ENCODE results near the gene CD83. TPM values are rescaled to one million over a fixed set of nuclear protein-coding genes. Genes with fewer than 3 reads are reported as not detected.

The CD83 gene
- total and polyA plus RNA-seq, 4 donors: 14.5 to 31.1 (median 25.1) TPM

DNA sequence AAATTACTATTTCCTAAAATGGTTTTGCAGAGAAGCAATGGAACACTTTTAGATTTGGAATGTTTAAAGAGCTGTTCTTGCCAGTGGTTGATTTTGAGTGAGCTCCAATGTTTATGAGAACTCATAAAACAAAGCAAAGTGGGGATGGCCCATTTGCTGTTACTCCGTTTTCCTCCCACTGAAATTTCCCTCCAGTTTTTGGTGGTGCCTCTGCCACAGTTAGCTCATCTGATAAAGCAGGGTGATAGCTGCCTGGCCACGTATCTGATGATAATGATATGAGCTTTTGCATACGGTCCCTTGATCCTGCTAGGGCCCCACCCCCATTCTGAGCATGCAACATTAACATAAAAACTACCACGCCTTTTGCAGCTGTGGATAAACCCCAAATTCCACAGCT lies 10.4 kb downstream of the CD83 start:
- 55 to 71% methylated on average over 4 of the region's 4 CpGs for WGBS, 2 donors
- no peak overlapping the region for H3K9ac ChIP-seq (ENCODE audit: insufficient read depth in 1 of 2, low read length in 2 of 2)
- H3K27me3 ChIP-seq (ENCODE audit: control insufficient read depth in 3 of 3, insufficient read depth in 3 of 3, low read length in 2 of 3): no peaks in the 10 kb centered on the region
- no peak overlapping the region for H3K27ac ChIP-seq (ENCODE audit: low read depth in 1 of 2, low read length in 1 of 2)
- H3K9me3 ChIP-seq (ENCODE audit: control insufficient read depth in 4 of 4, insufficient read depth in 3 of 4, low read length in 3 of 4): peaks cover 0 to 3% (median 0%) of the 10 kb centered on the region in 4 donors
- DNase-seq (peak in 2 of 3 donors; percentile 68), ATAC-seq (ENCODE audit: insufficient read depth, low FRiP score) (no peak)
- TF ChIP-seq, protein P1, sequence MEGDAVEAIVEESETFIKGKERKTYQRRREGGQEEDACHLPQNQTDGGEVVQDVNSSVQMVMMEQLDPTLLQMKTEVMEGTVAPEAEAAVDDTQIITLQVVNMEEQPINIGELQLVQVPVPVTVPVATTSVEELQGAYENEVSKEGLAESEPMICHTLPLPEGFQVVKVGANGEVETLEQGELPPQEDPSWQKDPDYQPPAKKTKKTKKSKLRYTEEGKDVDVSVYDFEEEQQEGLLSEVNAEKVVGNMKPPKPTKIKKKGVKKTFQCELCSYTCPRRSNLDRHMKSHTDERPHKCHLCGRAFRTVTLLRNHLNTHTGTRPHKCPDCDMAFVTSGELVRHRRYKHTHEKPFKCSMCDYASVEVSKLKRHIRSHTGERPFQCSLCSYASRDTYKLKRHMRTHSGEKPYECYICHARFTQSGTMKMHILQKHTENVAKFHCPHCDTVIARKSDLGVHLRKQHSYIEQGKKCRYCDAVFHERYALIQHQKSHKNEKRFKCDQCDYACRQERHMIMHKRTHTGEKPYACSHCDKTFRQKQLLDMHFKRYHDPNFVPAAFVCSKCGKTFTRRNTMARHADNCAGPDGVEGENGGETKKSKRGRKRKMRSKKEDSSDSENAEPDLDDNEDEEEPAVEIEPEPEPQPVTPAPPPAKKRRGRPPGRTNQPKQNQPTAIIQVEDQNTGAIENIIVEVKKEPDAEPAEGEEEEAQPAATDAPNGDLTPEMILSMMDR (IDR thresholded peaks at IDR 0.05; ENCODE audit: control extremely low read depth, extremely low read depth): no peak
- peaks cover 0 to 44% (median 5%) of the 10 kb centered on the region in 5 donors for H3K4me1 ChIP-seq (ENCODE audit: control insufficient read depth in 5 of 5, insufficient read depth in 5 of 5, low read length in 5 of 5)
- H3K4me3 ChIP-seq: no peak overlapping the region
- H3K36me3 ChIP-seq (ENCODE audit: control insufficient read depth in 4 of 4, insufficient read depth in 4 of 4, low read length in 4 of 4): peaks cover 0 to 9% (median 0%) of the 10 kb centered on the region in 4 donors

DNA sequence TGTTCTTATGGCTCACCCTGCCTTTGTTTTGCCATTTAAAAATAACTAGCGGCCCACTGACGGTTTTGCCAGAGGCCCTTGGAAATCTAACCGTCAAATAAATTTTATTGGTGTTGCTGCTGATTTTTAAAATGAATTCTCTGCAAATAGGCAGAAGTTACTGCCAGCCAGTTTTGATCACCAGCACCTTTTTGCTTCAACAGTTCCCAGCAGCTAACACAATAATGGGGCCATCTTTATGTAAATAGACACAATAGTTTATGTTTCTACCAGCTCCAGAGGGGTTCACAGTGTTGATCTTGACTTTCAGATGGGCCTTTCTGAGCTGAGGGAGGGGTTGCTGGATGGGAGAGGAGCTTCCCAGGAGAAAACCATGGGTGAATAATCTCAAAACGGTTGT lies 11.2 kb downstream of the CD83 start:
- Histone ChIP-seq H3K27me3 (ENCODE audit: control insufficient read depth in 3 of 3, insufficient read depth in 3 of 3, low read length in 2 of 3) (no peaks in the 10 kb centered on the region), H3K4me3 (no peak overlapping the region), H3K36me3 (ENCODE audit: control insufficient read depth in 4 of 4, insufficient read depth in 4 of 4, low read length in 4 of 4) (peaks cover 0 to 14% (median 0%) of the 10 kb centered on the region in 4 donors), H3K9me3 (ENCODE audit: control insufficient read depth in 4 of 4, insufficient read depth in 3 of 4, low read length in 3 of 4) (peaks cover 0 to 5% (median 0%) of the 10 kb centered on the region in 4 donors), H3K4me1 (ENCODE audit: control insufficient read depth in 5 of 5, insufficient read depth in 5 of 5, low read length in 5 of 5) (peaks cover 0 to 44% (median 5%) of the 10 kb centered on the region in 5 donors), H3K27ac (ENCODE audit: low read depth in 1 of 2, low read length in 1 of 2) (no peak overlapping the region), H3K9ac (ENCODE audit: insufficient read depth in 1 of 2, low read length in 2 of 2) (no peak overlapping the region)
- 82 to 92% methylated on average over 4 of the region's 4 CpGs for WGBS, 2 donors
- ATAC-seq (ENCODE audit: insufficient read depth, low FRiP score): no peak
- DNase-seq: peak; percentile 43 to 75 (median 74)
- TF ChIP-seq, protein P1 (IDR thresholded peaks at IDR 0.05; ENCODE audit: control extremely low read depth, extremely low read depth): no peak

DNA sequence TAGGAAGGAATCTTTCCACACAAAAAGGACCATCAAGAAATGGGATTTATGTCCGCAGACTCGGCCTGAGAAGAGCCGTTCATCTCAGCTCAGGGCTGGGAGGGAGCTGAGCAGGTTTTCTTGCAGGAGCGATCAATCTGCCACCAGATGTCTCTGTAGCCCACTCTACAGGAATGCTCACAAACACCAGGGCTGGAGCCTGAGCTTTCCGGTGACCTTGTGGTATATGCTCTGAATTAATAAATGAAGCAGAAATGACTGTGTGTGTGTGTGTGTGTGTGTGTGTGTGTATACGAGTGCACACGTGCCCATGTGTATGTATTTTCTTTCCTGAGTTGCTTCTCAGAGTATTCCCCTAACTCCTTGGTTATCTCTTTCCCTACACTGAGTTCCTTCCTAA lies 12.0 kb downstream of the CD83 start:
- DNase-seq: peak; percentile 79 to 93 (median 89)

More for the DNA sequence above, 12.0 kb downstream of the CD83 start:
- Histone ChIP-seq H3K4me1 (ENCODE audit: control insufficient read depth in 5 of 5, insufficient read depth in 5 of 5, low read length in 5 of 5) (peaks cover 0 to 44% (median 5%) of the 10 kb centered on the region in 5 donors), H3K9ac (ENCODE audit: insufficient read depth in 1 of 2, low read length in 2 of 2) (no peak overlapping the region), H3K27ac (ENCODE audit: low read depth in 1 of 2, low read length in 1 of 2) (no peak overlapping the region), H3K36me3 (ENCODE audit: control insufficient read depth in 4 of 4, insufficient read depth in 4 of 4, low read length in 4 of 4) (peaks cover 0 to 22% (median 2%) of the 10 kb centered on the region in 4 donors), H3K4me3 (no peak overlapping the region), H3K27me3 (ENCODE audit: control insufficient read depth in 3 of 3, insufficient read depth in 3 of 3, low read length in 2 of 3) (no peaks in the 10 kb centered on the region), H3K9me3 (ENCODE audit: control insufficient read depth in 4 of 4, insufficient read depth in 3 of 4, low read length in 3 of 4) (peaks cover 0 to 5% (median 0%) of the 10 kb centered on the region in 4 donors)
- 23 to 28% methylated on average over 7 of the region's 7 CpGs for WGBS, 2 donors
- TF ChIP-seq, protein P1 (IDR thresholded peaks at IDR 0.05; ENCODE audit: control extremely low read depth, extremely low read depth): peak; percentile 13
- no peak for ATAC-seq (ENCODE audit: insufficient read depth, low FRiP score)

All from lung (tissue), 12 donors.